NCI-H774 (cell line): ENCODE measurements around the gene STK35.

Experiments used
- DNase-seq: peaks from one replicate; lab custom pipeline; 2025; lab: John Stamatoyannopoulos, UW

Gene STK35

DNA sequence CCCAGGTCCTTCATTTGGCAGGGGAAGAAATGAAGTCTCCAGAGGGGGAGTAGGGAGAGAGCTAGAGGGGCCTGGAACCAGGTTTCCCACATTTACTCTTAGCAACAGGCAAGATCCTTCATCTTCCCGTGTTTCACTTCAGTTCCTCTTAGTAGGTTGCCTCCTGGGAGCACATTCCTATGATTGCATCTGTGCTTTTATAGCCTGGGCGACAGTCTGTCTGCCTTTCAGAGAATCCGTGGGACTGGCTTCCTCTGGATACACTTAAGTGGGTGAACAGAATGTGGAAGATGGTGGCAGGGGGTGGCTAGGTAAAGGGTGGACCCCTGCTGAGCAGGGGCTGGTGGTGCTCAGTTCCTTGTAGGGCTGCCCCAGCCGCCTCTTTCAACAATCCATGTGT is 33.4 kb downstream of the STK35 start:
- no peak for DNase-seq

DNA sequence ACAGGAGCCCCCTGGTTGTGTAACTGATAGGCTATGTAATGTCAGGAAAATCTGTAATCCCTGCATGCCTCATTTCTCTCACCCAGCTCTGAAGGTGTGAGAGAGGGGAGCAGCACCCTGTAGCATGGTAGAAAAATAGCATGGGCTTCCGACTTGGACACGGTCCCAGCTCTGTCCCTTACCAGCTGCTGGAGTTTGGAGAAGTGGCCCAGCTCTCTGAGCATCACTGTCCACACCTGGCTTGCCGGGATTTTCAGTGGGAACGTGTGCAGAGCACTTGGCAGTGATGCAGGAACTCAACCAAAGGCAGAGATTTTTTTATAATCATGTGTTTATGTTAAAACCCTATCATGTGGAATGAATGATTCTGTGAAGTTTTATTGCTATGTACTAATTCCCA is 34.6 kb downstream of the STK35 start:
- no peak for DNase-seq

DNA sequence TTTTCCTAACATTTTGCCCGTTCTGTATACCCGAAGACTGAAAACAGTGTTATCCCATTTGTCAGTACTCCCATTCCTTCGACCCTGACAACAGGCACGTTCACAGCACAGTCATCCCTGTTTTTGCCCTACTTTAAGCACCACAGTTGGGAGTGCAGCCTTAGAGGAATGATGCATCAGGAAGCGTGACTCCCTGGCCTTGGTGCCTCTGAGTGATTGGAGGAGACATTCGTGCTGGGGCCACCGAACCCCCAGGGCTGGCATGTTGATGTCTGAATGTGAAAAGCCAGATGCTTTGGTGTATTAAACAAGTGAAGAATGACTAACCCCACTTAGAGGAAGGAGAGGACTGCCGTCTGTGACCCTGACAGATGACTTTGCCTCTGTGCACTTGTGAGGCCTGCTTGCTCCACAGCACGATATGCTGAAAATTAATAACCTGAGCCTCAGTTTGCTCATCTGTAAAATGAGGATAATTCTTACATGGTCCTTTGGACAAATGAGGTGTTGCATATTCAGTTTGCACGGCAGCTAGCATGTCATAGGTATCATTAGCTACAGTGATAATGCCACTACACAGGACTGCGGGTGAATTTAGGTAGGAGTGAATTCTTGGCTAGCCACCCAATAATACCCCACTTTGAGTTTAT is 36.0 kb downstream of the STK35 start:
- DNase-seq: no peak

DNA sequence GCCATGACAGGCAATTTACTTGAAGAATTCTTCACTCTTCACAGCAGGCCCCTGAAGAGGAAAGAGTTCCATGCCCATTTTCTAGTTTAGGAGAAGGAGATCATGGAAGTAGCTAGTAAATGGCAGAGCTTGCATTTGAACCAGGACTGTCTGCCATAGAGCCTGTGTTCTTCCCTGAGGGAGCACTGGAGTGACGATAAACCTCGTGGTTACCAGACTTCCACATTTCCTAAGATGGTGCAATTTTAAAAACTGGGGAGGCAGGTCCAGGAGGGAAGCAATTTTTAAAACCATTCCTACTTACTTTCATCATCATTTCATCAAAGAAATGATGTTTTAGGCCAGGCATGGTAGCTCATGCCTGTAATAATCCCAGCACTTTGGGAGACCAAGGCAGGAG is 36.8 kb downstream of the STK35 start:
- no peak for DNase-seq

DNA sequence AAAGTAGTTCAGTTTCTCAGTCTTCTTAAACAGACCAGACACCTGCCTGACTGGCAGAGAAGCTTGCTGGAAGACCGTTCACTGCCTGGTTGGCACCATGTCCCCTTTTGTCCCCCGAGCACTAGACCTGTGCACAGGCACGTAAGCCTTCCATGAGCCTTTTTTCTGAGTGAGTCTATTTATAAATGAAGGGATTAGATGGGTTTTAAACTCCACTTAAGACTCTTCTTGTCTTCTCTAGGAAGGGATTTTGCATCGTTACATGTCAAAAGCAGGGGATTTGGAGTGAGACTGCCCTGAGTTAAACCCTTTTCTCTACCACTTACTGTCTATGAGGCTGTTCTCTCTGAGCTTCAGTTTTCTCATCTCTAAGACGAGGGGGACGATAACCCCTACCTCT is 37.6 kb downstream of the STK35 start:
- DNase-seq: no peak

DNA sequence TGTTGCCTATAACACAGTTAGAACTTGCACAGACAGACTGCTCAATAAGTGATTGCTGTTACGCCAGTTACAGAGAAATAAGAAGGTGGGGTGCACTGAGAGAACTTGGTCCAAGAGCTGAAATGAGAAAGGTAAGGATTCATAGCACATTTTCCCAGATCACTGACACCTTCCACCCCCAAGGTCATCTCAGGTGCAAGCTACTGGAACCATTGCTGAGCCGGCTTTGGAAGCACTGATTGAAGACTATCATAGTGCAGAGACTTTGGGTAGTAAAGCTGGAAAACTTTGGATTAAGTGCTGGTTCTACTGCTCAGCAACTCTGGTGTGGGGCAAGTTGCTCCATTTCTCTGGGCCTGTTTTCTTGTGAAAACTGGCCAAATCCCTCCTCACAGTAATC is 38.1 kb downstream of the STK35 start:
- DNase-seq: no peak

DNA sequence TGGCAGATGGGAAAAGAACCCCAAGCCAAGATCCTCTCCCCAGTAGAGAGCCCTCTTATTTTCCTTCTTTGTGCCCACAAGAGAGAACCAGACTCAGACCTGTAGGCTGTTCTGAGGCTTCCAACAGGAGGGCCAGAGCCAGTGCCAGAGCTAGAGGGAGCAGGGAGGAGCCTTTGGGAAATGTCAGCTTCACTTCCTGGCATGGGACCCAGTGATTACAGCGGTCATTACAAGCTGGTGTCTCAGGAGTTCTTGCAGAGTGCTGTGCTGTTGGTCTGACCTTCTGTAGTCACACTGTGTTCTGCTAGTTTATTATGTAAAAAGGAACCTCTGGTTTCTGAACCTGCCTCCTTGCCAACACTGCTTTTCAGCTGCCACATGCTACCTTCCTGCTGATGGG is 38.9 kb downstream of the STK35 start:
- DNase-seq: no peak

DNA sequence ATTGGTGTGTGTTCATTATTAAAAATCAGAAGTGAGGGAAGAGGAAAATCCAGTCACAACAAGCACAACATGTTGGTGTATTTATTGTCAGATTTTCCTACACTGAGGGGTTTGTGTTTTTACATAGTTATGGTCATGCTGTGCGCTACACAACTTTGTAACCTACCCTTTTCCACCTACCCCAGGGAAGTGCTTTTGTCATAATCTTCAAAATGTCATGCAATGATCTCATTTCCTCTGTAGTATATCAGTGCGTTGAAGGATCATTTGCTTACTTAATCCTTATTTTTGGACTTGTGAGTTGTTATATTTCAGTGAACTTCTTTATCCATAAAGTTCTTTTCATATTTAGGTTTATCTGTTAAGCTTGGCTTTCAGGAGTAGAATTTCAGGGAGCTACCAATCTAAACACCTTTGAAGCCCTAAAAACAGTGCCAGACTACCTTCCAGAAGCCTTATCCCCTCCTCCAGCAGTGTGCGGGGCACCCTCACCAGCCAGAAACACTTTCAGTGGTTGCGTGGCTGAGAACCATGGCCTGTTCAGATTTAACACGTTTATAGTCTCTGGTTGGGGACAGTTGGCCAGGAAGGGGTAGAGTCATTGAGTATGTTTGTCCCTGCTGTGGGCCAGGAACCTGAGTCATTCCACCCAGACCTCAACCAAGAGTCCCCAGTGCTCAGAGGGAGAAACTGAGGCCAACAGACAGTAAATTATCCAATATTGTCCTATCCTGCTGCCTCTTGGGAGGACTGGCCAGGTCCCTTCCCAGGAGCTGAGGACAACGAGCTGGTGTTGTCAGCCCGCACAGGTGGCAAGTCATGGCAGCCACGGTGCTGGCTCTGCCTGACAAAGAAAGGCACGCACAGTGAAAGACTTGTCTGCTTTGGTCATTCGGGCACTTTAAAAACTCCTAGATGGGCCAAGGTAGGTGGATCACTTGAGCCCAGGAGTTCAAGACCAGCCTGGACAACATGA is 40.3 kb downstream of the STK35 start:
- no peak for DNase-seq

DNA sequence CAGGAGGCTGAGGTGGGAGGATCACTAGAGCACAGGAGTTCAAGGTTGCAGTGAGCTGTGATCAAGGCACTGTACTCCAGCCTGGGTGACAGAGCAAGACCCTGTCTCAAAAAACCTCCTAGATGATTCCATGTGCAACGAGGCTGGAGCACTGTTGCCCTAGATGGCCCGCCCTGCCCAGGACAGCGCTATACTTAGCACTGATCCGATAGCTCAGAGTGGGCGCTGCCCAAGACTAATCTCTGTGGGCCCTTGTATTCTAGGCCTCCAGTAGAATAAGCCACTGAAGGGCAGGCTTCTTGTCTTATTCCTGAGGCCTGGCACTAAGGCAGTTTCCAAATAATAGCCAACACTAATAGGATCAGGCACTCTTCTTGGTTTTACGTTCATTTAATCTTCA is 41.0 kb downstream of the STK35 start:
- no peak for DNase-seq

DNA sequence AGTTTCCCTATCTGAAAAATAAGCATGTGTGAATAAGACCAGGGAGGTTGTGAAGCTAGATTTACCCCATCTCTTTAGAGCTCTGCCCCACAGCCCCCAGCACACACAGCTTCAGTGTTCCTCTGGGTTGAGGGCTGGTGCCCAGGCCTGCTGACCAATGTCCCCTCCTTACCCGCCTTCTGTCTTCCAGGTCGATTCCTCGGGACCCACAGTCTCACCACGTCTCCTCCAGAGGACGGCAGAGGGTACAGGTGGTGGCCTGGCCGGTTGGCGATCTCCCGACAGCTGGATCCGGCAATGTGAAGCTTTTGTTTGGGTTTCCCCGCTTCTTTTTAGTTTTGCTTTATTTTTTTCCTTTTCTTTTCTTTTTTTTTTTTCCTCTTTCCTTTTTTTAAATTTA is 42.0 kb downstream of the STK35 start:
- no peak for DNase-seq

DNA sequence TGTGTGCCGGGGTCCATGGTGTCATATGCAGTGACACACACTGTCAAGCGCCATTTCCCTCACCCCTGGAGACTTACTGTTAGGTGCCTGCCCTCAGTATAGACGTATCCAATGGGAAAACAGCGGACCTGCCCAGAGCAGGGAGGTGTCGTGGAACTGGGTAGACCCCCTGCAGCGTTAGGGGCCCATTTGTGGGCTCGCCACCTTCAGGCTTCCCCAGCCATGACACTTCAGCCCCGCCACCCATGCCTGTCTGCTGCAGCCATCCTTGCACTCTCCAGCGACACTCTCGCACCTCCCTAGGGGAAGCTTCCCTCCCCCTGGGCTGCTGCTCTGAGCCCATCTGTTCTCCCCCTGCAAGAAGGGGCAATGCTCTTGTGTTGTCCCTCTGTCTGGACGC is 43.2 kb downstream of the STK35 start:
- no peak for DNase-seq

DNA sequence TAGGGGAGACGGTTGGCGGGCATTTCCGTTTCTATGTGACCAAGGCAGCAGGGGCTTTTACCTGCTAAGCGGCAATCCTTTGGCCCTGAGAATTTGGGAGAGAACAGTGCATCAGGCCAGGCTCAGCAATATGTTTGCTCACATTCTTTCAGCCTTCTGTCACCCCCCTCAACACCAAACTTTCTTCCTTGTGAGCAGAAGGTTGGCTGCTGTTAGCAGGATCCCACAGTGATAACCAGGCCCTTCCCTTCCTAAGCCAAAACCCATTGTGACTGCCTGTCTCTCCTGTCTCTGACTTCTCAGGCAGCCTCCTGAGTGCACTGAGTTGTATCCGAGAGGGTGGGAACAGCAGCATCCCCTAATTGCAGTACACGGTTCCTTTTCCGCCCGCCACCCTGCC is 43.7 kb downstream of the STK35 start:
- DNase-seq: no peak

DNA sequence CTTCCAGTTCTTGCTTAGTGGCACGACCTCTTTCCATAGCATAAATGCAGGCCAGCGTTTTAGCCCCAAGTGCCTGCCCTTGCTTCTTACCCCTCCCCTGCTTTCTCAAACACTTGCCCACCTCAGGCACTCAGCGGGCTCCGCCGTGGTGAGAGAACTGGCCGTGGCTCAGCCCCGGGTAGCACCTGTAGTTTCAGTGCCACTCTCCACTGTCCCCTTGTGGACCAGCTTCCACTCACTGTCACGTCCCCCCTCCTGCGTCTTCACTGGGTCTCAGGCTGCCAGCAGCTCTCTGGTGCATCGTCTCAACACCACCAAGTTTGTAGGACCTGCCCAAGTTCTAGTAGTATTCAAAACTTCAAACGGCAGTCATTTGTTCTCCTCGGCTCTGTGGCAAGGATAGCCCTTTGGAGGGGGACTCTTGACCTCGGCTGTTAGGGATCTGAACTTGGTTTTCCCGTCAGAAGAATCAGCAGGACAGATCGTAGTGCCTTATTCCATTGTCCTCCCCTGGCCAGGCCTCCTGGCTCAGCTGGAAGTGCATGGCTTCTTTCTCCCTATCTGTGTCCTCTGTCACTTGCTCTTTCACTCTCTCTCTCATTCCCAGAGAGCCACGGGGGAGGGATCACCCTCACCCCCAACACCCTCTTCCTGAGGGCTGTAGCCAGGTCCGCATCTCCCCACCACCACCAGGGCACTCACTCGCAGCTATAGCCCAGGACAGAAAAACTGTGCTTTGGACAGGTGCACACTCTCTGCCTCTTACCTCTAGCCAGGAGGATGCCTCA is 44.6 kb downstream of the STK35 start:
- no peak for DNase-seq

DNA sequence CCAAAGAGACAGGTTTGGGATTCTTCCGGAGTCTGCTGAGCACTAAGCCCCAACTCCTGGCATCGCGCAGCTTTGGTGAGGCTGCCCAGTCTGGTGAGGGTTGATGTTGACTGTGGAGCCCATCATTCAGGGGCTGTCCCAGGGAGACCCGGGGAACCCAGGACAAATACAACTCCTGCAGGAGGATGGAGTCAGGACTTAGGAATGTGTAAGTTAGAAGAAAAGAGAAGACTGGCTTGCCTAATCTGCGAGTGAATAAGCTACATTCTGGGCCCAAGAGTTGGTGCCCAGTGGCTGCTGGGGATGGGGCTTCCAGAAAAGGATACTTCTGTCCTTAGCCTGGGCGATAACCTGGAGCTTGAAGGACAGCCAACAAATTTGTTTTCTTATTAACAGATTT is 47.9 kb downstream of the STK35 start:
- DNase-seq: no peak

DNA sequence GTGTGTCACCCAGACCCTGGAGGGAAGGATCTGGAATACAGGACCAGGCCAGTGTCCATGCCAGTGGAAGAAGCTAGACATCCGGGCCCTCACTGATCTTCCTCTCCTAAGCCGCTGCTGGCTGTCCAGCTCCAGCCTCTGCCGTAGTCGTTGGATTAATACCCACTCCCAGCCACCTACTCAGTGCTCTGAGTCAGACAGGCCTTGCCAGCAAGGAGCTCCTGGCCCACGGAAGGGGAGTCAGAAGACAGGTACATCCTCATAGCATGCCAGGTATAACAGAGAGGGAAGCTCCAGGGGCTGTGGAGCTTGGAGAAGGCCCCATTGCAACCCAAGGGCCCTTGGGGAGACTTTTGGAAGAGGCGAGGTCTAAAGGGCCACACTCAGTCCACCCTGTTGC is 49.0 kb downstream of the STK35 start:
- DNase-seq: no peak

DNA sequence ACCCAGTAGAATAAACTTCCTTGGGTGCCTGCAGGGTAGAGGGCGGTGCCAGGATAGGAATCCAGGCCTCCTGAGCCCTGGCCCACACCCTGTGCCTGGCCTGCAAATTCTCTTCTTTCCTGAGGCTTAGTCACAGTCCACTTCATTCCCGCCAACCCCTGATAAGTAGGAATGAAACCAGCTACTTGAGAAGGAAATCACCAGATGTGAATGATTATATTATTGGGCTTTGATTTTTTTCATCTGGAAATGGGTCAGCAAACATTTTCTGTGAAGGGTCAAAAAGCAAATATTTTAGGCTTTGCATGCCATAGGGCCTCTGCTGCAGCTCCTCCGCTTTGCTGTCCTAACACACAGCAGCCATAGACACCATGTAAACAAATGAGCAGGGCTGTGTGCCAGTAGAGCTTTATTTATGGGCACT is 50.2 kb downstream of the STK35 start:
- DNase-seq: no peak

DNA sequence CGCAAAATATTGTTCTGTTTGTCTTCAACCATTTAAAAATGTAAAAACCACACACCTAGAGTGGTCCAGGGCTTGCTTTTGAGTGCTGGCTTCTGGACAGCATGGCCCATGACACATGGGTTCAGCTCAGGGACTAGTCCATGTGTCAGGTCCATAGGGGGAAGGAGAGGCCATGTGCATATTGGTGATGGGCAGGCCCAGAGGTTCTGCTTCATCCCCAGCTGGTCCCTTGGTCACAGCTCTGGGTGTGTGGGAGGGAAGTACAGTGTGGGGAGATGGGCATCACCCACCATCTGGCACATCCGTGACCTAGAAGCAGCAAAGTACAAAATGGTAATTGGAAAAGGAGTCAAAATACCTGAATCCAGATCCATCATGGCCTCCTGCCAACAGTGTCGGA is 50.7 kb downstream of the STK35 start:
- DNase-seq: no peak

DNA sequence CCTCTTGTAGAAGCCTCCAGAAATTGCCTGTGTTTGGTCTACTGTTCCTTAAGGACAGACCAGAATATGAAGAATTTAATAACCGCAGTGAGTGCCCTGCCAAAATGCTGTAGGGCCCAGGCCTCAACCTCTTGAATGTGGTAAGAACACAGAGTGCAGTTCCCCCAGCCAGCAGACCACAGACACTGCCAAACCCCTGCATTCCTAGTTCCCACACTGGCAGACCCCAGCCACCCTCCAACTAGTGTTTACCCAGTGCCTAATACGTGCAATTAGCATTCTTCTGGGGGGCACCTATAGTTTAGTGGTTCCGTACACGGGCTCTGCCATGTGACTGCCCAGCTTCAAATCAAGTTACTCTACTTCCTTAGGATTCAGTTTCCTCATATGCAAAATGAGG is 51.7 kb downstream of the STK35 start:
- DNase-seq: no peak

DNA sequence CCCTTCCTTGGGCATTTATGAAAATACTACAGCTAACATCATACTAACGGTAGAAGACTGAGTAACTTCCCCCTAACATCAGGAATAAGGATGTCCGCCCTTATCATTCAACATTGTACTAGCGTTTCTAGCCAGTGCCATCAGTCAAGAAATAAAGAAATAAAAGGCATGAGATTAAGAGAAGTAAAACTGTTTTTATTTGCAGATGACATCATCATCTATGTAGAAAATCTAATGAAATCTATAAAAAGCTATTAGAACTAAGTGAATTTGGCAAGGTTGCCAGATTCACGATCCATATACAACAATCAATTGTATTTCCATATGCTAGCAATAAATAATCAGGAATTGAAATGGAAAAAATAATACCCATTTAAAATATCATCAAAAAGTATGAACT is 54.6 kb downstream of the STK35 start:
- no peak for DNase-seq

DNA sequence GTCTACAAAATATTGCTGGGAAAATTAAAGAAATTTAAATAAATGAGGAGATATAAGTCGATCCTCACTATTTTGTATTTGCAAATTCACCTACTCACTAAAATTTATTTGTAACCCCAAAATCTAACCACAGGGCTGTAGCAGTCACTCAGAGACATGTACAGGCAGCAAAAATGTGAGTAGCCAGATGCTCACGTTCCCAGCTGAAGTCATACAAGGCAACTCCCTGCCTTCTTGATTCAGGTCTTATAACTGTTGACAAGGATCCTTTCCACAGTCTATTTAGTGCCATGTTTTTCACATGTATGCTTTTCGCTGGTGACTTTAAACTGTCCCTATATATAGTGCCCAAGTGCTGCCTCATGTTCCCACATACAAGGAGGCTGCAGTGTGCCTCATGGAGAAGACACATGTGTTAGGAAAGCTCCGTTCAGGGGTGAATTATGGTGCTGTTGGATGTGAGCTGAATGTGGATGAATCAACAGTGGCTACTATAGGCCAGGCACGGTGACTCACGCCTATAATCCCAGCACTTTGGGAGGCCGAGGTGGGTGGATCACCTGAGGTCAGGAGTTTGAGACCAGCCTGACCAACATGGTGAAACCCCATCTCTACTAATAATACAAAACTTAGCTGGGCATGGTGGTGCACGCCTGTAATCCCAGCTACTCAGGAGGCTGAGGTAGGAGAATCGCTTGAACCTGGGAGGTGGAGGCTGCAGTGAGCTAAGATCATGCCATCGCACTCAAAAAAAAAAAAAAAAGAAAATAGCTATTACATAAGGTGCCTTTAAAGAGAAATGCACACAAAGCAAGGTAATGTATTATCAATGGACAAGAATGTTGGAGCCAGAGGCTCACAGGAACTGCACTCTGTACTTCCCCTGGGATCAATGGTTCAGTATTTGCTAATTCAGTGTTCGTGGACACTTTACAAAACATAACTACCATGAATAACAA is 55.3 kb downstream of the STK35 start:
- DNase-seq: no peak

DNA sequence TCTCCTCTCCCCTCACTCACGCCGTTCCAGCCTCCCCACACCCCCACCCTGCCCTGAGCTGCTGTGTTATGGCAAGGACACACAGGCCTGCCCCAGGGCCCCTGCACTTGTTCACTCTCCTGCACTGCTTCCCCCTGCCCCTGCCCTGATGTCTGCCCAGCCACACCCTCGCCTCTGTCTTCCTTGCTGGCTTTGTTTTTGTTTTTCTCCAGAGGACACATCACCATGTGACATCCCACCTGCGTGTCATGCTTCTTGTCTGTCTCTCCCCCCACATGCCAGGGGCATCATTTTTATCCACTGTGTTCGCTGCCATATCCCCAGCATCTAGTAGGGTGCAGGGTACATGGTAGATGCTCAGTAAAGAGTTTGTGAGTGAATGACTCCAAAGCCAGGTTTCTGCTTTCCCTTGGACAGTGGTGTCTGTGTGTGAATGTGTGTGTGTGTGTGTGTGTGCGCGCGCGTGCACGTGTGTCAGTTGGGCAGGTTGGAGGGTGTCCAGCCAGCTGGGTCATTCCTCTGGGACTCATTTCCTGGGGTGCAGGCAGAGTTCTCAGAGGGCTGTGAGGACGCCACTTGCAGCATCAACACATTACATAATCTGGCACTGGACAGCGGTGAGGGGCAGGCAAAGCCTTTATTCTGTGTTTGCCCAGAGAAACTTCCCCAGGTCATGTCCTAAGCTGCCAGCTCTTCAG is 60.6 kb downstream of the STK35 start:
- DNase-seq: no peak
